ENCODE measurements around the gene STAT5B.
"Not testable (repeated sequence)": the region's sequence is repeated elsewhere in the genome, so short reads cannot be mapped to it uniquely, and the experiment has no call there.

The STAT5B gene

DNA sequence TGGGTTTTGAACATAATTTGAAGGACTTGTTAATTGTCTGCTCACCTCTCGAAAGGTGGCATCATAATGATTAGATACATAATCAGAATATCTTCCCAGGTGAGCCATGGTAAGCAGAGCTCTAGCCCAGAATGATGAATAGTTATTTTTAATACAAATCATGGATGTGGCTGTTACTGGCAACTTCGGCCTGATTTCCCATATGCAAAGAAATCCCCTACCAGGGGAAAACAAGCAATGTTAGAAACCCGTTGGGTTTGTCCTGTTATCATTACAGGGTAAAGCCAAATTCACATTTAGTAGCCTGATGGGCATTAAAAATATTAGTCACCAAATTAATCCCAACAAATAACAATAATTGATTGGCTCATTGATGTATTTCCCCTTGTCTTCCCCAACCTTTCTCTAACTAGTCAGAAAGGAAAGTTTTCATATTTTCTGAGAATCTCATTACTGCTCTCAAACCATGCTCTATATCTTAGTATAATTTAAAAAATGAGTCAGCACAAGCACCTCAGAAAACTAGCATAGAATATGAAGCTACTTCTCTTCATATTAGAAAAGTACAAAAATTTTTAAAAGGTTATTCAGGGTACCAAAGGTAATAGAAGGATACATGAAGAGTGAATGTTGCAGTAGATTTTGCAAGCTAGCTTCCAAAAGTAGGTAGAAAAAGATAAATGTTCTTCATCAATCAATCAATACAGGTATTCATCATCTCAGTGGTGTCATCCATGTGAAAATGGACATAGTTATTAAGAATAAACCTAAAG, 5.0 kb downstream of the STAT5B start:
- Histone ChIP-seq H3K9ac (ENCODE audit: low read length) (no peak overlapping the region), H3K4me1 (ENCODE audit: control insufficient read depth, low read depth, low read length) (peaks cover 32% of the 10 kb centered on the region), H3K4me3 (ENCODE audit: low read length) (no peak overlapping the region), H3K36me3 (ENCODE audit: control insufficient read depth, low read depth, low read length) (no peaks in the 10 kb centered on the region), H3K27ac (ENCODE audit: low read length) (no peak overlapping the region), H3K27me3 (ENCODE audit: control insufficient read depth, insufficient read depth, low read length) (no peaks in the 10 kb centered on the region), H3K9me3 (ENCODE audit: control insufficient read depth, low read depth, low read length) (no peaks in the 10 kb centered on the region)

DNA sequence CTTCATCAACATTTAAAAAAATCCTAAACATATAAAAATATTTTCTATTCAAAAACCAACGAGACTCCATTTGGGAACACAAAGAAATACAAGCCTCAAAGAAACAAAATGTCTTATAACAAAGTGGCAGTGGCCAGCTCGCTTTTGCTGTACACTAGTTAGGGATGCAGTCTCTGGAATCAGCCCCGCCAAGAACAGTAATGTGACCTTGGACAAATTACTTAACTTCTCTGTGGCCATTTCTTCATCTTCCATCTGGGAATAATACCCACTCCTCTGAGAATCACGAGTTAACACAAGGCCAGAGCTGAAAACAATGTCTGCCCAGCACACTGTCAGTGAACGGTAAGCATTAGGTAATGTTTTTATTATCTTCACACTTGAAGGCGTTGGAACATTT, 5.6 kb downstream of the STAT5B start:
- H3K36me3 ChIP-seq (ENCODE audit: control insufficient read depth, low read depth, low read length), result no peaks in the 10 kb centered on the region

DNA sequence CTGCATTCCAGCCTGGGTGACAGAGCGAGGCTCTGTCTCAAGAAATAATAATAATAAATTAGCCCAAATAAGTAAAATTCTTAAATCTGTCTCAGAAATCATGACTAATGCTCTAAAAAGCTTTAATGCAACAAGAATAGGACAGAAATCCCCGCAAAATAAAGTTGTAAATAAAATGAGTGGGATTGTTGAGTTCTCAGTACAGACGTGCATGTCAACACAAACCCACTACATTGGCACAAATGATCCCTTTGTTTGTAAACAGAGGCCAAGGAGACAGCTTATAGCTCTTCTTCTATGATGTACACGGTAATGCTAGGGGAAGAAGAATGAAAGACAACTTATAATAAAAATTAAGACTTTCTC, 6.0 kb downstream of the STAT5B start:
- Histone ChIP-seq H3K9ac (ENCODE audit: low read length) (no peak overlapping the region), H3K36me3 (ENCODE audit: control insufficient read depth, low read depth, low read length) (no peaks in the 10 kb centered on the region), H3K9me3 (ENCODE audit: control insufficient read depth, low read depth, low read length) (no peaks in the 10 kb centered on the region), H3K27ac (ENCODE audit: low read length) (no peak overlapping the region), H3K4me1 (ENCODE audit: control insufficient read depth, low read depth, low read length) (peaks cover 32% of the 10 kb centered on the region), H3K27me3 (ENCODE audit: control insufficient read depth, insufficient read depth, low read length) (no peaks in the 10 kb centered on the region), H3K4me3 (ENCODE audit: low read length) (no peak overlapping the region)

More for the DNA sequence above, 5.6 kb downstream of the STAT5B start:
- peaks cover 32% of the 10 kb centered on the region for H3K4me1 ChIP-seq (ENCODE audit: control insufficient read depth, low read depth, low read length)
- H3K9ac ChIP-seq (ENCODE audit: low read length), result no peak overlapping the region
- H3K4me3 ChIP-seq (ENCODE audit: low read length), result no peak overlapping the region
- H3K27me3 ChIP-seq (ENCODE audit: control insufficient read depth, insufficient read depth, low read length), result no peaks in the 10 kb centered on the region
- no peaks in the 10 kb centered on the region for H3K9me3 ChIP-seq (ENCODE audit: control insufficient read depth, low read depth, low read length)
- H3K27ac ChIP-seq (ENCODE audit: low read length), result no peak overlapping the region

DNA sequence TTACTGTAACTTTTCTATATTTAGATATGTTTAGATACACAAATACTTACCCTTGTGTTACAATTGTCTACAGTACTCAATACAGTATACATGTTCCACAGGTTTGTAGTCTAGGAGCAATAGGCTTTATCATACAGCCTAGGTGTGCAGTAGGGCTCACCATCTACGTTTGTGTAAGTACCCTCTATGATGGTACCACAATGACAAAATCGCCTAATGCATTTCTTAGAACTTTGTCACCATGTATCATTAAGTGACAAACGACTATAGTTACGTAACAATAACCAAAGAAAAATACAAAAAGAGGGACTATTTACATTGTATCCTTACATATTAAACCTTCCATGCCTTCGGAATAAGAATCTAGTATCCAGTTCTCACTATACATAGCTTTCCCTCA, 8.0 kb downstream of the STAT5B start:
- no peaks in the 10 kb centered on the region for H3K27me3 ChIP-seq (ENCODE audit: control insufficient read depth, insufficient read depth, low read length)
- no peaks in the 10 kb centered on the region for H3K36me3 ChIP-seq (ENCODE audit: control insufficient read depth, low read depth, low read length)
- H3K4me3 ChIP-seq (ENCODE audit: low read length), result no peak overlapping the region
- H3K27ac ChIP-seq (ENCODE audit: low read length), result no peak overlapping the region
- no peaks in the 10 kb centered on the region for H3K9me3 ChIP-seq (ENCODE audit: control insufficient read depth, low read depth, low read length)
- peaks cover 15% of the 10 kb centered on the region for H3K4me1 ChIP-seq (ENCODE audit: control insufficient read depth, low read depth, low read length)
- H3K9ac ChIP-seq (ENCODE audit: low read length), result no peak overlapping the region

DNA sequence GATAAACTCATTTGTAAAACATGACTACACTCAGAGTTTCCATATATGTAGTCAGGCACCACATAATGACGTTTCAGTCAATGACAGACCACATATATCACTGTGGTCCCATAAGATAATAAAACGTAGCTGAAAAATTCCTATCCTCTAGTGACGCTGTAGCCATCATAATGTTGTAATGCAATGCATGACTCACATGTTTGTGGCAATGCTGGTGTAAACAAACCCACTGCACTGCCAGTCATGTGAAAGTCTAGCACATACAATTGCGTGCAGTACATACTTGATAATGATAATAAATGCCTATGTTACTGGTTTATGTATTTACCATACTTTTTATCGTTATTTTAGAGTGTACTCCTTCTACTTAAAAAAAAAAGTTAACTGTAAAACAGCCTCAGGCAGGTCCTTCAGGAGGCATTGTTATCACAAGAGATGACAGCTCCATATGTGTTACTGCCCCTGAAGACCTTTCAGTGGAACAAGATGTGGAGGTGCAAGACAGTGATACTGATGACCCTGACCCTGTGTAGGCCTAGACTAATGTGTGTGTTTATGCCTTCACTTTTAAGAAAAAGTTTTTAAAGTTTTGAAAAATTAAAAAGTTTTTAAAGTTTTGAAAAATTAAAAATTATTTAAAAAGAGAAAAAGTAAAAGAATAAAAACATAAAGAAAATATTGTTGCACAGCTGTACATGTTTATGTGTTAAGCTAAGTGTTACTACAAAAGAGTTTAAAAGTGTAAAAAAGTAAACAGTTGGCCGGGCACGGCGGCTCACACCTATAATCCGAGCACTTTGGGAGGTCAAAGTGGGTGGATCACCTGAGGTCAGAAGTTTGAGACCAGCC, 9.0 kb downstream of the STAT5B start:
- Histone ChIP-seq H3K36me3 (ENCODE audit: control insufficient read depth, low read depth, low read length) (no peaks in the 10 kb centered on the region), H3K4me1 (ENCODE audit: control insufficient read depth, low read depth, low read length) (peaks cover 4% of the 10 kb centered on the region), H3K27ac (ENCODE audit: low read length) (no peak overlapping the region), H3K4me3 (ENCODE audit: low read length) (no peak overlapping the region), H3K27me3 (ENCODE audit: control insufficient read depth, insufficient read depth, low read length) (no peaks in the 10 kb centered on the region), H3K9me3 (ENCODE audit: control insufficient read depth, low read depth, low read length) (no peaks in the 10 kb centered on the region), H3K9ac (ENCODE audit: low read length) (no peak overlapping the region)

DNA sequence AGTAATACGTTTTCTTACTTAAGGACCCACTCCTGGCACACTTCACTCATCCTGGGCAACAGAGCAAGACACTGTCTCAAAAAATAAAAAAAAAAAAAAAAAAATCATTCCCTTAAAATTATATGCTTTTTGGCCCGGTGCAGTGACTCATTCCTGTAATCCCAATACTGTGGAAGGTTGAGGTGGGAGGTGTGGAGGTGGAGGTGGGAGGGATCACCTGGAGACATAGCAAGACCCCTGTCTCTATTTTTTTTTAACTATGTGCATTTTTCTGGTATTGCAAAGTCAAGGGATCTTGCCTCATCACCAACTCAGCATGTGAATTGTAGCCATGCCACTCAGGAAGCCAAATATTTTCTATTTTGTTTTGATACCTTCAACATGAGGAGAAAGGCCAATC, 9.7 kb downstream of the STAT5B start:
- Histone ChIP-seq H3K4me1 (ENCODE audit: control insufficient read depth, low read depth, low read length) (no peaks in the 10 kb centered on the region), H3K36me3 (ENCODE audit: control insufficient read depth, low read depth, low read length) (no peaks in the 10 kb centered on the region), H3K27me3 (ENCODE audit: control insufficient read depth, insufficient read depth, low read length) (no peaks in the 10 kb centered on the region), H3K9me3 (ENCODE audit: control insufficient read depth, low read depth, low read length) (no peaks in the 10 kb centered on the region), H3K27ac (ENCODE audit: low read length) (no peak overlapping the region), H3K9ac (ENCODE audit: low read length) (no peak overlapping the region), H3K4me3 (ENCODE audit: low read length) (no peak overlapping the region)

DNA sequence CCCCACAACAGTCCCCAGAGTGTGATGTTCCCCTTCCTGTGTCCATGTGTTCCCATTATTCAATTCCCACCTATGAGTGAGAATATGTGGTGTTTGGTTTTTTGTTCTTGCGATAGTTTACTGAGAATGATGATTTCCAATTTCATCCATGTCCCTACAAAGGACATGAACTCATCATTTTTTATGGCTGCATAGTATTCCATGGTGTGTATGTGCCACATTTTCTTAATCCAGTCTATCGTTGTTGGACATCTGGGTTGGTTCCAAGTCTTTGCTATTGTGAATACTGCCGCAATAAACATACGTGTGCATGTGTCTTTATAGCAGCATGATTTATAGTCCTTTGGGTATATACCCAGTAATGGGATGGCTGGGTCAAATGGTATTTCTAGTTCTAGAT, 11.8 kb downstream of the STAT5B start:
- not testable (repeated sequence) for H3K27me3 ChIP-seq (ENCODE audit: control insufficient read depth, insufficient read depth, low read length); H3K27ac ChIP-seq (ENCODE audit: low read length); H3K4me3 ChIP-seq (ENCODE audit: low read length); H3K36me3 ChIP-seq (ENCODE audit: control insufficient read depth, low read depth, low read length); H3K9me3 ChIP-seq (ENCODE audit: control insufficient read depth, low read depth, low read length); H3K9ac ChIP-seq (ENCODE audit: low read length); H3K4me1 ChIP-seq (ENCODE audit: control insufficient read depth, low read depth, low read length)

DNA sequence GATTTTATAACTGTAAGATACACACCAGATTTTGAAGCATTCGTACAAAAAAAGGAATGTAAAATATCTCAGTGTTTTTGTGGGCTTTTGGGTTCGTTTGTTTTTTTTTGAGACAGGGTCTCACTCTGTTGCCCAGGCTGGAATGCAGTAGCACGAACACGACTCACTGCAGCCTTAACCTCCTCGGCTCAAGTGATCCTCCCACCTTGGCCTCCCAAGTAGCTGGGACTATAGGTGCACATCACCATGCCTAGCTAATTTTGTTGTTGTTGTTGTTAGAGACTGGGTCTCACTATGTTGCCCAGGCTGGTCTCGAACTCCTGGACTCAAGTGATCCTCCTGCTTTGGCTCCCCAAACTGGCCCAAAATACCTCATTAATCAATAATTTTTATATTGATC, 15.9 kb downstream of the STAT5B start:
- H3K9ac ChIP-seq (ENCODE audit: low read length), result no peak overlapping the region
- H3K27me3 ChIP-seq (ENCODE audit: control insufficient read depth, insufficient read depth, low read length), result no peaks in the 10 kb centered on the region
- H3K4me1 ChIP-seq (ENCODE audit: control insufficient read depth, low read depth, low read length), result no peaks in the 10 kb centered on the region
- H3K9me3 ChIP-seq (ENCODE audit: control insufficient read depth, low read depth, low read length), result no peaks in the 10 kb centered on the region
- H3K4me3 ChIP-seq (ENCODE audit: low read length), result no peak overlapping the region
- H3K27ac ChIP-seq (ENCODE audit: low read length), result no peak overlapping the region
- H3K36me3 ChIP-seq (ENCODE audit: control insufficient read depth, low read depth, low read length), result no peaks in the 10 kb centered on the region

DNA sequence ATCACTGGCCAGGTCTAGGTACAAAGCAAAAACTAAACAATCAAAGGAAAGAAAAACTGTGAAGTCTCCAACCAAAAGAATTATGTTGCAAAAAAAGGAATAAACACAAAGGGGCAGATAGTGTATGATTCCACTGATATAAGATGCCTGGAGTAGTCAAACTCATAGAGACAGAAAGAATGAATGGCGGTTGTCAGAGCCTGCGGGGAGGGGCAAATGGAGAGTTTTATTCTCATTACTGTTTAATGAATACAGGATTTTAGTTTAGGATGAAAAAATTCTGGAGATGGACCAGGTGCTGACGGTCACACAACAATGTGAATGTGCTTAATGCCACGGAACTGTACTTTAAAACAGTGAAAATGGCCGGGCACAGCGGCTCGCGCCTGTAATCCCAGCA, 20.7 kb downstream of the STAT5B start:
- H3K27me3 ChIP-seq (ENCODE audit: control insufficient read depth, insufficient read depth, low read length), result no peaks in the 10 kb centered on the region
- H3K9ac ChIP-seq (ENCODE audit: low read length), result no peak overlapping the region
- no peaks in the 10 kb centered on the region for H3K36me3 ChIP-seq (ENCODE audit: control insufficient read depth, low read depth, low read length)
- H3K9me3 ChIP-seq (ENCODE audit: control insufficient read depth, low read depth, low read length), result no peaks in the 10 kb centered on the region
- no peaks in the 10 kb centered on the region for H3K4me1 ChIP-seq (ENCODE audit: control insufficient read depth, low read depth, low read length)
- H3K4me3 ChIP-seq (ENCODE audit: low read length), result no peak overlapping the region
- H3K27ac ChIP-seq (ENCODE audit: low read length), result no peak overlapping the region

DNA sequence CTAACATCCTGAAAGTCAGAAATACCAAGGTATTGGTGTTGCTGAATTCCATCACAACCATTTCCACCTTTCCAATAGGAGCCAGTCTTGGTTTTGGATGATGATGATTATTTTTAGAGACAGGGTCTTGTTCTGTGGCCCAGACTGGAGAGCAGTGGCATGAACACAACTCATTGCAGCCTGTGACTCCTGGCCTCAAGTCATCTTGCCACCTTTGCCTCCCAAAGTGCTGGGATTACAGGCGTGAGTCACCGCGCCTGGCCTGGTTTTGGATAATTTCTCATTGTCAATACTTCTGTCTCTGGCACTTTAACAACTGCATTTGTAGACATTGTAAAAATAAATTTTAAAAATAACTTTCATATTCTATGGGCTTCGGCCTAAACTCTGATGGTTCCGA, 22.6 kb downstream of the STAT5B start:
- Histone ChIP-seq H3K4me1 (ENCODE audit: control insufficient read depth, low read depth, low read length) (no peaks in the 10 kb centered on the region), H3K9ac (ENCODE audit: low read length) (no peak overlapping the region), H3K27ac (ENCODE audit: low read length) (no peak overlapping the region), H3K27me3 (ENCODE audit: control insufficient read depth, insufficient read depth, low read length) (no peaks in the 10 kb centered on the region), H3K9me3 (ENCODE audit: control insufficient read depth, low read depth, low read length) (no peaks in the 10 kb centered on the region), H3K36me3 (ENCODE audit: control insufficient read depth, low read depth, low read length) (no peaks in the 10 kb centered on the region), H3K4me3 (ENCODE audit: low read length) (no peak overlapping the region)

DNA sequence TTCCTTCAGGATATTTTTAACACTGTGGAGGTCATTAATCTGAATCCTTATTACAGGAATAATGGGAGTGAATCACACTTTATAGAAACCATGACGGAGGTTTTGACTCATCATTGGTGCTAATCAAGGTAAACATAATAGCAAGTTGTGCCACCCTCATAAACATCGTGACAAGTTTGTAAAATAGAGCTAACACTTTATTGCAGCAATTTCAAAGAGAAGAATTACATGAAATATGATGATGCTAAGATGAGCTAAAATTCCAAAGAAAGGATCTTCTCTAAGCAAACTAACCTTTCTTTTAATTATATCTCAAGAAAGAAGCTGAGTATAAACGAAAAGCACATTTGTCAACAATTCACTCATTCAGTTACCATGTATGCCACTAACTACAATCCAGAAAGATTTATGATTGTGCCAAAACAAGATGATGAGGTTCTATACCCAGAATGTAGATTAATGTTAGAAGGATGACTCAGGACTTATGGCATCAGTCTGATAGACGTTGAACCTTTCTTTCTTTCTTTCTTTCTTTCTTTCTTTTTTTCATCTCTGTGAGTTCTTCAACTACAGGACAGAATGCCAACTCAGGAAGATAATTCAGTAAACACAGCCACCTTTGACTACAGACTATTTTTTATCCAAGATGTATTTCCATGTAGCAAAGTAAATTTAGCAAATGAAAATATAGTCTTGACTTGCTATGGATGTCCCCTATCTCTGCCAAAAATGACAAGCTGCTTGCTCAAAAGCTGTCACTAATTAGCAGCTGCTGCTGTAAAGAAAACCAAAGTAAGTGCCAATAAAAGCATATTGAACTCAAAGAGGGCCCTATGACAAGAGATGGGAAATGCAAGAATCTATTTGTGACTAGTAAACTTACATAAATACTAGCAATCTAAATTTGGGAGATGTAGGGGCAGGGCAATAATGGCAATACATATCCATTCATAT, 23.3 kb downstream of the STAT5B start:
- H3K9ac ChIP-seq (ENCODE audit: low read length), result no peak overlapping the region
- H3K27me3 ChIP-seq (ENCODE audit: control insufficient read depth, insufficient read depth, low read length), result no peaks in the 10 kb centered on the region
- no peak overlapping the region for H3K27ac ChIP-seq (ENCODE audit: low read length)
- H3K36me3 ChIP-seq (ENCODE audit: control insufficient read depth, low read depth, low read length), result no peaks in the 10 kb centered on the region
- no peaks in the 10 kb centered on the region for H3K4me1 ChIP-seq (ENCODE audit: control insufficient read depth, low read depth, low read length)
- no peak overlapping the region for H3K4me3 ChIP-seq (ENCODE audit: low read length)
- H3K9me3 ChIP-seq (ENCODE audit: control insufficient read depth, low read depth, low read length), result no peaks in the 10 kb centered on the region
